HCT116 (cell line): ENCODE data around the gene CCDC69. TPM values are rescaled to one million over a fixed set of nuclear protein-coding genes. Genes with fewer than 3 reads are reported as not detected.

Experiments
- ATAC-seq: fragments of 200-7000 bp; cut with Tn5 transposase; 2 replicates; pipeline ENCODE4 v1.9.1; 2020; ENCODE audit warnings: mild to moderate bottlenecking, moderate library complexity
- BruUV-seq: library from RNA; stranded (reverse); fragments of 400-500 nt; replicated peaks from 2 replicates; lab custom pipeline; 2021; lab: Mats Ljungman, UMichigan
- CTCF ChIA-PET: fragments of 300-600 bp; sonication (Branson Sonifier 250); formaldehyde crosslinking; loops from one replicate; lab custom pipeline; 2021; ENCODE audit warnings: antibody characterized with exemption; lab: Charles Lee
- POLR2A ChIA-PET: fragments of 300-600, 350-600 bp; sonication (Branson Sonifier 250); formaldehyde crosslinking; loops from one replicate; lab custom pipeline; 2021; ENCODE audit warnings: antibody characterized with exemption; lab: Charles Lee
- RAD21 ChIA-PET, 2 experiments: fragments of 300-600 bp; sonication (Branson Sonifier 250); formaldehyde crosslinking; loops; one replicate each; lab custom pipeline; 2023; ENCODE audit warnings: low total read pairs in 2 of 2; ENCODE audit not compliant: uncharacterized antibody in 2 of 2, unreplicated experiment in 2 of 2, low non-redundant PET in 1 of 2; lab: Charles Lee
- DNase-seq: peaks from one replicate; pipeline ENCODE4 v3.0.0-alpha.2; 2010; ENCODE audit warnings: low read depth, low spot score
- H2AFZ ChIP-seq: fragments of 200-600 bp; shearing (Covaris generic), sonication (generic); 2 replicates; pipeline ENCODE4 v1.6.1; 2017; ENCODE audit warnings: low read depth, mixed run types, mixed read lengths, antibody characterized with exemption, low read length; ENCODE audit not compliant: poor library complexity, severe bottlenecking
- H3K27ac ChIP-seq: 2 replicates; pipeline ENCODE4 v1.5.1; 2012; ENCODE audit warnings: low read depth, low read length
- H3K27me3 ChIP-seq: fragments of 200-600 bp; sonication (generic); 2 replicates; pipeline ENCODE4 v1.6.1; 2016; ENCODE audit warnings: mixed run types, low read length, mixed read lengths; ENCODE audit not compliant: insufficient read depth
- H3K36me3 ChIP-seq, 2 experiments: fragments of 200-500 bp in 1 of 2; fragments of 200-600 bp in 1 of 2; sonication (Bioruptor generic) in 1 of 2; sonication (generic) in 1 of 2; 2 replicates each; pipeline versions ENCODE4 v1.5.1 to v1.6.1; 2014 to 2016; ENCODE audit warnings: low read length in 2 of 2, inconsistent platforms in 1 of 2, mixed read lengths in 1 of 2, mixed run types in 1 of 2; ENCODE audit not compliant: insufficient read depth in 2 of 2, control insufficient read depth in 1 of 2
- H3K4me1 ChIP-seq, 2 experiments: fragments of 200-600 bp in 1 of 2; sonication (generic) in 1 of 2; 2 replicates each; pipeline versions ENCODE4 v1.5.1 to v1.6.1; 2012 to 2017; ENCODE audit warnings: low read length in 2 of 2, inconsistent platforms in 1 of 2, mild to moderate bottlenecking in 1 of 2, mixed read lengths in 1 of 2, mixed run types in 1 of 2, moderate library complexity in 1 of 2; ENCODE audit not compliant: insufficient read depth in 2 of 2, control insufficient read depth in 1 of 2
- H3K4me2 ChIP-seq: fragments of 200-600 bp; sonication (generic); 2 replicates; pipeline ENCODE4 v1.6.1; 2017; ENCODE audit warnings: mixed run types, low read length, mixed read lengths
- H3K4me3 ChIP-seq, 2 experiments: fragments of 200-600 bp in 1 of 2; sonication (generic) in 1 of 2; replicated peaks in 1 of 2; 2 replicates each; pipeline ENCODE4 v1.5.1; 2011 to 2016; ENCODE audit warnings: low read length in 2 of 2, control low read depth in 1 of 2, low read depth in 1 of 2, mild to moderate bottlenecking in 1 of 2, mixed read lengths in 1 of 2, mixed run types in 1 of 2
- H3K79me2 ChIP-seq: fragments of 200-600 bp; sonication (generic); 2 replicates; pipeline ENCODE4 v1.6.1; 2017; ENCODE audit warnings: mild to moderate bottlenecking, mixed run types, low read length, moderate library complexity, mixed read lengths; ENCODE audit not compliant: insufficient read depth
- H3K9ac ChIP-seq: fragments of 200-600 bp; sonication (generic); 2 replicates; pipeline ENCODE4 v1.6.1; 2016; ENCODE audit warnings: low read length, mixed read lengths
- H3K9me2 ChIP-seq: fragments of 200-600 bp; sonication (generic), shearing (Covaris generic); 2 replicates; pipeline ENCODE4 v1.6.1; 2017; ENCODE audit warnings: mixed run types, mild to moderate bottlenecking, moderate library complexity; ENCODE audit not compliant: insufficient read depth
- H3K9me3 ChIP-seq, 2 experiments: fragments of 200-500 bp in 1 of 2; fragments of 200-600 bp in 1 of 2; sonication (Bioruptor generic) in 1 of 2; sonication (generic) in 1 of 2; 2 replicates each; pipeline ENCODE4 v1.6.1; 2014 to 2017; ENCODE audit warnings: low read length in 2 of 2, mixed read lengths in 2 of 2, inconsistent platforms in 1 of 2, low read depth in 1 of 2, mild to moderate bottlenecking in 1 of 2, mixed run types in 1 of 2, moderate library complexity in 1 of 2; ENCODE audit not compliant: control insufficient read depth in 1 of 2, insufficient read depth in 1 of 2
- H4K20me1 ChIP-seq: fragments of 200-600 bp; sonication (generic), shearing (Covaris generic); 2 replicates; pipeline ENCODE4 v1.6.1; 2017; ENCODE audit warnings: mixed run types, mild to moderate bottlenecking, moderate library complexity; ENCODE audit not compliant: insufficient read depth
- CBX3 ChIP-seq: IDR thresholded peaks from 2 replicates; pipeline ENCODE4 v1.6.1; 2012; ENCODE audit warnings: low read depth
- CEBPB ChIP-seq: IDR thresholded peaks from 2 replicates; pipeline ENCODE4 v1.6.1; 2012; ENCODE audit warnings: low read depth
- EGR1 ChIP-seq: IDR thresholded peaks from 2 replicates; pipeline ENCODE4 v1.6.1; 2012; ENCODE audit warnings: low read depth
- ELF1 ChIP-seq: IDR thresholded peaks from 2 replicates; pipeline ENCODE4 v1.6.1; 2012; ENCODE audit warnings: low read depth, borderline replicate concordance
- EZH2 ChIP-seq: fragments of 200-600 bp; sonication (generic); IDR thresholded peaks from 2 replicates; pipeline ENCODE4 v1.6.1; 2017; ENCODE audit warnings: antibody characterized with exemption, mixed run types
- FOSL1 ChIP-seq: IDR thresholded peaks from 2 replicates; pipeline ENCODE4 v1.6.1; 2012; ENCODE audit warnings: low read depth
- JUND ChIP-seq: IDR thresholded peaks from 2 replicates; pipeline ENCODE4 v1.6.1; 2012
- MAX ChIP-seq: IDR thresholded peaks from 2 replicates; pipeline ENCODE4 v1.6.1; 2012
- POLR2A ChIP-seq: IDR thresholded peaks from 2 replicates; pipeline ENCODE4 v1.7.0; 2011; ENCODE audit warnings: borderline replicate concordance; ENCODE audit not compliant: insufficient read depth, insufficient read length; ENCODE audit errors: extremely low read depth
- POLR2AphosphoS5 ChIP-seq: IDR thresholded peaks from 2 replicates; pipeline ENCODE4 v1.6.1; 2011; ENCODE audit warnings: mild to moderate bottlenecking, low read depth, low read length, moderate library complexity
- RAD21 ChIP-seq: IDR thresholded peaks from 2 replicates; pipeline ENCODE4 v1.6.1; 2012; ENCODE audit warnings: low read depth, mild to moderate bottlenecking
- SIN3A ChIP-seq: IDR thresholded peaks from 2 replicates; pipeline ENCODE4 v1.6.1; 2012; ENCODE audit warnings: low read depth
- SP1 ChIP-seq: IDR thresholded peaks from 2 replicates; pipeline ENCODE4 v1.6.1; 2012; ENCODE audit warnings: low read depth
- SRF ChIP-seq: IDR thresholded peaks from 2 replicates; pipeline ENCODE4 v1.6.1; 2012; ENCODE audit warnings: low read depth
- TCF7L2 ChIP-seq: IDR thresholded peaks from 2 replicates; pipeline ENCODE4 v1.7.0; 2011; ENCODE audit warnings: borderline replicate concordance, inconsistent platforms; ENCODE audit not compliant: insufficient read depth, insufficient read length; ENCODE audit errors: extremely low read depth
- YY1 ChIP-seq: IDR thresholded peaks from 2 replicates; pipeline ENCODE4 v1.6.1; 2011; ENCODE audit warnings: low read length, low read depth, moderate library complexity, mild to moderate bottlenecking; ENCODE audit not compliant: insufficient replicate concordance; ENCODE audit errors: extremely low read depth
- ZBTB33 ChIP-seq: IDR thresholded peaks from 2 replicates; pipeline ENCODE4 v1.6.1; 2011; ENCODE audit warnings: mild to moderate bottlenecking, low read length, moderate library complexity; ENCODE audit not compliant: insufficient replicate concordance; ENCODE audit errors: extremely low read depth
- ZFX ChIP-seq: fragments of 450-650 bp; IDR thresholded peaks from 2 replicates; pipeline ENCODE4 v1.6.1; 2017
- ZNF274 ChIP-seq: fragments of 200-500 bp; sonication (Bioruptor generic); IDR thresholded peaks from 2 replicates; pipeline ENCODE4 v1.6.1; 2014; ENCODE audit warnings: mild to moderate bottlenecking, low read depth, low read length, inconsistent platforms
- intact Hi-C: fragments of 100-400 bp; cut with micrococcal nuclease; formaldehyde crosslinking; loops from 2 replicates; pipeline ENCODE4 v1.10.0; 2022
- total RNA-seq: library from RNA; stranded (reverse); gene quantifications from one replicate; pipeline ENCODE4 v1.2.1, GENCODE V29; 2021; ENCODE audit not compliant: unreplicated experiment
- TF ChIP-seq, protein P1 (sequence below): IDR thresholded peaks from 2 replicates; pipeline ENCODE4 v1.6.1; 2012

Gene CCDC69
- total RNA-seq, 1 experiment from 2014 or later, result 4.3 TPM

- no peak for ATAC-seq
- BruUV-seq, result no TSS peak
- no peaks in the 10 kb centered on the region for H3K36me3 ChIP-seq
- no peak for DNase-seq
- no peaks in the 10 kb centered on the region for H3K9me2 ChIP-seq
- H3K4me1 ChIP-seq, result peaks cover 0 to 8% of the 10 kb centered on the region in 2 experiments; a peak in 1 of 4 replicates
- no peak overlapping the region for H3K4me3 ChIP-seq
- no peaks in the 10 kb centered on the region for H4K20me1 ChIP-seq
- CTCF ChIA-PET, result no interaction called here
- no peaks in the 10 kb centered on the region for H3K27me3 ChIP-seq
- RAD21 ChIA-PET, result no interaction called here
- no peak overlapping the region for H3K27ac ChIP-seq
- H3K79me2 ChIP-seq, result no peaks in the 10 kb centered on the region
- H3K9me3 ChIP-seq, result no peaks in the 10 kb centered on the region
- intact Hi-C loops, result no loop called here
- H3K9ac ChIP-seq, result no peak overlapping the region
- H2AFZ ChIP-seq, result no peak overlapping the region
- POLR2A ChIA-PET, result no interaction called here
- no peak for TF ChIP-seq MAX
- TF ChIP-seq ZBTB33, result no peak
- TF ChIP-seq SRF, result no peak
- no peak for TF ChIP-seq SIN3A
- no peak overlapping the region for H3K4me2 ChIP-seq
Measured at GRCh38 chr5:151189151-151189550, 34.7 kb downstream of the CCDC69 start.

GRCh38 chr5:151186538-151186937 is 37.4 kb downstream of the CCDC69 start:
- Histone ChIP-seq H3K9me3 (no peaks in the 10 kb centered on the region), H2AFZ (no peak overlapping the region), H3K9ac (no peak overlapping the region), H3K4me1 (peaks cover 0 to 4% of the 10 kb centered on the region in 2 experiments; a peak in 1 of 4 replicates), H3K4me3 (no peak overlapping the region), H4K20me1 (no peaks in the 10 kb centered on the region), H3K4me2 (no peak overlapping the region), H3K9me2 (no peaks in the 10 kb centered on the region), H3K27ac (no peak overlapping the region), H3K36me3 (no peaks in the 10 kb centered on the region), H3K79me2 (no peaks in the 10 kb centered on the region), H3K27me3 (no peaks in the 10 kb centered on the region)
- ChIA-PET POLR2A (no interaction called here), CTCF (no interaction called here), RAD21 (interaction anchor here in 1 of 2 experiments (0.6 kb wide), 1 partner anchor 60 kb away, joined by 4 read pairs; no protein-coding TSS in a partner anchor)
- intact Hi-C loops, result no loop called here
- no peak for ATAC-seq
- DNase-seq, result no peak
- no TSS peak for BruUV-seq
- TF ChIP-seq EZH2, result no peak
- no peak for TF ChIP-seq SIN3A
- no peak for TF ChIP-seq POLR2AphosphoS5
- no peak for TF ChIP-seq SRF
- TF ChIP-seq CEBPB, result no peak
- no peak for TF ChIP-seq TCF7L2
- no peak for TF ChIP-seq JUND
- TF ChIP-seq ELF1, result no peak
- TF ChIP-seq FOSL1, result no peak
- TF ChIP-seq ZFX, result no peak
- TF ChIP-seq, protein P1, sequence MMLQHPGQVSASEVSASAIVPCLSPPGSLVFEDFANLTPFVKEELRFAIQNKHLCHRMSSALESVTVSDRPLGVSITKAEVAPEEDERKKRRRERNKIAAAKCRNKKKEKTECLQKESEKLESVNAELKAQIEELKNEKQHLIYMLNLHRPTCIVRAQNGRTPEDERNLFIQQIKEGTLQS, result no peak
- TF ChIP-seq POLR2A, result no peak
- TF ChIP-seq EGR1, result no peak
- no peak for TF ChIP-seq CBX3
- TF ChIP-seq SP1, result no peak
- TF ChIP-seq YY1, result no peak
- TF ChIP-seq ZNF274, result no peak
- no peak for TF ChIP-seq RAD21
